ENCODE results near the gene TULP4. TPM values are rescaled to one million over a fixed set of nuclear protein-coding genes. Genes with fewer than 3 reads are reported as not detected.

The TULP4 gene
- total RNA-seq, 1 experiment from 2014 or later, result 64.6 TPM

DNA sequence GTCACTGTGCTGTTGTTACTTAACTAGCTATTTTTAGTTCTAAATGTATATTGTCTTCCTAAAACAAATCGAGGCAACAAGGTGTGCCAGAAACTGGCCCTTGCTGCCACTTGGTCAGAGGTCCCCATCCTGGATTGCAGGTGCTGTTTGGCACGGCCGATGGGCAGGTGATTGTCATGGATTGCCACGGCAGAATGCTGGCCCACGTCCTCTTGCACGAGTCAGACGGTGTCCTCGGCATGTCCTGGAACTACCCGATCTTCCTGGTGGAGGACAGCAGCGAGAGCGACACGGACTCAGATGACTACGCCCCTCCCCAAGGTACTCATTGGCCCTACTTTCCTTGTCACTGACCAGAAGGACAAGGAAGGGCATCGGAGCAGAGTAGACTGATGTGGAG lies 136.6 kb downstream of the TULP4 start:
- TF ChIP-seq, protein P1, sequence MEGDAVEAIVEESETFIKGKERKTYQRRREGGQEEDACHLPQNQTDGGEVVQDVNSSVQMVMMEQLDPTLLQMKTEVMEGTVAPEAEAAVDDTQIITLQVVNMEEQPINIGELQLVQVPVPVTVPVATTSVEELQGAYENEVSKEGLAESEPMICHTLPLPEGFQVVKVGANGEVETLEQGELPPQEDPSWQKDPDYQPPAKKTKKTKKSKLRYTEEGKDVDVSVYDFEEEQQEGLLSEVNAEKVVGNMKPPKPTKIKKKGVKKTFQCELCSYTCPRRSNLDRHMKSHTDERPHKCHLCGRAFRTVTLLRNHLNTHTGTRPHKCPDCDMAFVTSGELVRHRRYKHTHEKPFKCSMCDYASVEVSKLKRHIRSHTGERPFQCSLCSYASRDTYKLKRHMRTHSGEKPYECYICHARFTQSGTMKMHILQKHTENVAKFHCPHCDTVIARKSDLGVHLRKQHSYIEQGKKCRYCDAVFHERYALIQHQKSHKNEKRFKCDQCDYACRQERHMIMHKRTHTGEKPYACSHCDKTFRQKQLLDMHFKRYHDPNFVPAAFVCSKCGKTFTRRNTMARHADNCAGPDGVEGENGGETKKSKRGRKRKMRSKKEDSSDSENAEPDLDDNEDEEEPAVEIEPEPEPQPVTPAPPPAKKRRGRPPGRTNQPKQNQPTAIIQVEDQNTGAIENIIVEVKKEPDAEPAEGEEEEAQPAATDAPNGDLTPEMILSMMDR (conservative IDR thresholded peaks at IDR 0.05), result no peak
- Histone ChIP-seq H4K20me1 (ENCODE audit: control insufficient read depth, insufficient read depth, insufficient read length) (no peaks in the 10 kb centered on the region), H3K18ac (ENCODE audit: insufficient read length, low read depth, low read length) (no peak overlapping the region), H3K27me3 (ENCODE audit: insufficient read depth, low read length) (no peaks in the 10 kb centered on the region), H2BK12ac (ENCODE audit: insufficient read length, low read depth, low read length) (no peak overlapping the region), H3K4me1 (ENCODE audit: insufficient read depth, low read length) (no peaks in the 10 kb centered on the region), H4K8ac (replicated peaks; ENCODE audit: insufficient read length, low read depth, low read length) (no peak overlapping the region), H3K9ac (ENCODE audit: extremely low read depth, insufficient read length, low read length) (no peak overlapping the region), H3K4me2 (ENCODE audit: insufficient read depth, insufficient read length, low read length) (no peak overlapping the region), H2AK5ac (ENCODE audit: insufficient read length, low read length) (no peak overlapping the region), H3K23me2 (ENCODE audit: insufficient read length, low read depth, low read length, poor library complexity, severe bottlenecking) (no peaks in the 10 kb centered on the region), H2BK20ac (ENCODE audit: low read depth, low read length, poor library complexity, severe bottlenecking) (no peak overlapping the region), H3K14ac (ENCODE audit: insufficient read depth, low read length) (no peak overlapping the region; the same call in 1 of the 2 replicates), H4K91ac (ENCODE audit: insufficient read length, low read depth, low read length) (no peak overlapping the region), H3K4ac (ENCODE audit: low read depth, low read length) (no peak overlapping the region), H3K9me3 (ENCODE audit: control insufficient read depth, low read depth, low read length) (no peaks in the 10 kb centered on the region), H4K5ac (ENCODE audit: insufficient read length, low read depth, low read length) (no peak overlapping the region), H3T11ph (ENCODE audit: low read length) (no peak overlapping the region), H2BK120ac (ENCODE audit: low read depth, low read length, poor library complexity, severe bottlenecking) (no peak overlapping the region), H2BK15ac (ENCODE audit: low read depth, low read length) (no peak overlapping the region), H3K23ac (ENCODE audit: insufficient read length, low read depth, low read length) (no peak overlapping the region), H3K56ac (ENCODE audit: insufficient read length, low read depth, low read length) (no peak overlapping the region), H3K79me2 (ENCODE audit: insufficient read depth, low read length) (no peaks in the 10 kb centered on the region), H3K79me1 (ENCODE audit: insufficient read depth, low read depth, low read length, poor library complexity, severe bottlenecking) (no peaks in the 10 kb centered on the region), H3K27ac (ENCODE audit: insufficient read length, low read depth, low read length) (no peak overlapping the region), H2BK5ac (ENCODE audit: insufficient read length, low read length) (no peak overlapping the region), H2AFZ (ENCODE audit: low read length) (no peak overlapping the region)
- Mint-ChIP-seq H3K9me3 (no peaks in the 10 kb centered on the region), H3K4me3 (no peak overlapping the region), H3K27me3 (ENCODE audit: low read depth) (no peaks in the 10 kb centered on the region), H3K4me1 (no peaks in the 10 kb centered on the region), H3K27ac (no peak overlapping the region), H3K36me3 (ENCODE audit: insufficient read depth in 1 of 3, low read depth in 3 of 3) (peaks cover 3 to 17% (median 14%) of the 10 kb centered on the region in 3 experiments)
- no CpG with 5 or more reads among the region's 14 CpGs for WGBS (ENCODE audit: extremely low coverage, insufficient read length, low lambda C conversion rate)
- no peak for DNase-seq

Data from H9 (cell line).